IMR-90 (cell line): ENCODE data around the gene SLC12A6.

ENCODE experiments used
- BHLHE40 ChIP-seq: fragments of 150-350 bp; IDR thresholded peaks from 2 replicates; pipeline ENCODE4 v1.6.1; 2016; ENCODE audit warnings: mild to moderate bottlenecking, low read depth, low read length
- FOS ChIP-seq: fragments of 150-350 bp; IDR thresholded peaks from 2 replicates; pipeline ENCODE4 v1.6.1; 2016; ENCODE audit warnings: low read depth, low read length
- MAZ ChIP-seq: IDR thresholded peaks from 2 replicates; pipeline ENCODE4 v1.6.1; 2012; ENCODE audit warnings: low read depth, mild to moderate bottlenecking, low read length, improper control_type of control experiment, moderate library complexity, borderline replicate concordance
- POLR2A ChIP-seq: IDR thresholded peaks from 2 replicates; pipeline ENCODE4 v1.6.1; 2012; ENCODE audit warnings: mild to moderate bottlenecking, low read depth, low read length
- RAD21 ChIP-seq: IDR thresholded peaks from 2 replicates; pipeline ENCODE4 v1.6.1; 2012; ENCODE audit warnings: low read length, improper control_type of control experiment
- RCOR1 ChIP-seq: IDR thresholded peaks from 2 replicates; pipeline ENCODE4 v1.6.1; 2012; ENCODE audit warnings: mild to moderate bottlenecking, low read length, improper control_type of control experiment; ENCODE audit not compliant: insufficient replicate concordance
- RFX5 ChIP-seq: IDR thresholded peaks from 2 replicates; pipeline ENCODE4 v1.8.0; 2012; ENCODE audit warnings: low read depth, mild to moderate bottlenecking, low read length, moderate library complexity
- TF ChIP-seq, protein P1 (sequence below): conservative IDR thresholded peaks from 2 replicates; pipeline ENCODE4 v1.5.1; 2012; ENCODE audit warnings: mild to moderate bottlenecking, low read depth, low read length, improper control_type of control experiment

DNA sequence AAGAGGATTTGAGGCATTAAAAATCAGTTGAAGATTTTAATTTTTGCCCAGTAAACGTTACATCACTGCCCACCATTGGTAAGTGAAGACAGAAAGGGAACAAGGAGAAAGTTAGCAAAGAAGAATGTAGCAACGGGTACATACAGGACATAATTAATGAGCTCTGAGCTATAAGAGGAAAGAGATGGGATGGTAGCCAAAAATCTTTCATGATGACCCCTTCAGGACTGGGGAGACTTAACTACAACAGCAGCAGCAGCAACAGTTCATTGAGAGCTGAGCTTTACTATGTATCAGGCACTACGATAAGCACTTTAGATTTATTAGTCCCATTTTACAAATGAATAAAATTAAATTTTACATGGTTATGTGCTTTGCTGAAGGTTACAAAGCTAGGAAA lies 94.4 kb downstream of the SLC12A6 start:
- TF ChIP-seq, protein P1, sequence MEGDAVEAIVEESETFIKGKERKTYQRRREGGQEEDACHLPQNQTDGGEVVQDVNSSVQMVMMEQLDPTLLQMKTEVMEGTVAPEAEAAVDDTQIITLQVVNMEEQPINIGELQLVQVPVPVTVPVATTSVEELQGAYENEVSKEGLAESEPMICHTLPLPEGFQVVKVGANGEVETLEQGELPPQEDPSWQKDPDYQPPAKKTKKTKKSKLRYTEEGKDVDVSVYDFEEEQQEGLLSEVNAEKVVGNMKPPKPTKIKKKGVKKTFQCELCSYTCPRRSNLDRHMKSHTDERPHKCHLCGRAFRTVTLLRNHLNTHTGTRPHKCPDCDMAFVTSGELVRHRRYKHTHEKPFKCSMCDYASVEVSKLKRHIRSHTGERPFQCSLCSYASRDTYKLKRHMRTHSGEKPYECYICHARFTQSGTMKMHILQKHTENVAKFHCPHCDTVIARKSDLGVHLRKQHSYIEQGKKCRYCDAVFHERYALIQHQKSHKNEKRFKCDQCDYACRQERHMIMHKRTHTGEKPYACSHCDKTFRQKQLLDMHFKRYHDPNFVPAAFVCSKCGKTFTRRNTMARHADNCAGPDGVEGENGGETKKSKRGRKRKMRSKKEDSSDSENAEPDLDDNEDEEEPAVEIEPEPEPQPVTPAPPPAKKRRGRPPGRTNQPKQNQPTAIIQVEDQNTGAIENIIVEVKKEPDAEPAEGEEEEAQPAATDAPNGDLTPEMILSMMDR, result no peak
- TF ChIP-seq RFX5, result no peak
- TF ChIP-seq BHLHE40, result no peak
- TF ChIP-seq FOS, result no peak
- TF ChIP-seq RCOR1, result no peak
- no peak for TF ChIP-seq RAD21
- TF ChIP-seq MAZ, result no peak
- no peak for TF ChIP-seq POLR2A
